ENCODE results near the gene NEUROG2. TPM values are rescaled to one million over a fixed set of nuclear protein-coding genes. Genes with fewer than 3 reads are reported as not detected.
A peak's percentile ranks its signal among the peaks of the same experiment; 100 is the strongest.

NEUROG2 gene
- total RNA-seq, 1 experiment from 2014 or later, result not detected

DNA sequence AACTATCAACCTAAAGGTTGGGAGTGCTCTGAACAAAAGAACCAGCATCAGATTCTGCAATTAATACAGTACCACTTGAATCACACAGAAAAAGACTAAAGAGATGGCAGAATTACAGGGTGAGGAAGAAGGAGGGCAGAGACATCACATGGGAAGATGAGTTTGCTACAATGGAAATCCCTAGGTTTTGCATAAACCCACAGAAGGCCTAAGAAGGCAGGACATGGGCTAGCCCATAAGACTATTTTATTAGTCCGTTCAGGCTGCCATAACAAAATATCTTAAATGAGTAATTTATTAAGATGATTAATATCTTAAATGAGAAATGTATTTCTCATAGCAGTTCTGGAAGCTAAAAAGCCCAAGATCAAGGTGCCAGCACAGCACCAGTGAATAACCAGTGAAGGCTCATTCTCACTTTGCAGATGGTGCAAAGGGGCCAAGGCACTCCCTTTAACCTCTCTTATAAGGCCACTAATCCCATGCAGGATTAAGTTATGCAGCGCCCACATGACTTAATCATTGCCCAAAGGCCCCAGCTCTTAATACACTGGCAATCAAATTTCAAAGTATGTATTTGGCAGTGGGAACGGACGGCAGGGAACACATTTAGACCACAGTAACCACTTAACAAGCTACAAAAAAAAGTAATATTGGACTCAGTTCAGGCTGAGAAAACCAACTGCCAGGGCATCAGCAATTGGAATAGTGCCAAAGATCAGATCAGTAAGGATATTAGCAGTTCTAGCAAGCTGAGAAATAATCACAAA is 47.6 kb upstream of the NEUROG2 start:
- no peak overlapping the region for H3K4me2 ChIP-seq (ENCODE audit: low read length)
- no peaks in the 10 kb centered on the region for H3K79me2 ChIP-seq (ENCODE audit: low read length)
- no peak overlapping the region for H3K27ac ChIP-seq (ENCODE audit: low read length)
- H3K27me3 ChIP-seq (ENCODE audit: low read length), result no peaks in the 10 kb centered on the region
- no peaks in the 10 kb centered on the region for H4K20me1 ChIP-seq (ENCODE audit: low read length)
- no peak overlapping the region for H2AFZ ChIP-seq (ENCODE audit: low read length)
- no peaks in the 10 kb centered on the region for H3F3A ChIP-seq (ENCODE audit: low read length, unreplicated experiment)
- ChIA-PET CTCF (no interaction called here), POLR2A (ENCODE audit: unreplicated experiment) (interaction anchor here (0.6 kb wide), 1 partner anchor 48 kb away, joined by 5 read pairs; the partner anchor contains the start of gene NEUROG2)
- H3K4me3 ChIP-seq (ENCODE audit: low read length), result no peak overlapping the region
- ATAC-seq, result no peak
- no peak overlapping the region for H3K9ac ChIP-seq (ENCODE audit: low read length)
- H3K4me1 ChIP-seq (ENCODE audit: insufficient read depth, low read length), result peaks cover 6% of the 10 kb centered on the region; the same call in 1 of the 2 replicates
- no TSS peak for BruUV-seq (replicated peaks)
- H3K9me3 ChIP-seq (ENCODE audit: low read length), result no peaks in the 10 kb centered on the region
- no peak for DNase-seq
- intact Hi-C loops (cut with micrococcal nuclease), result no loop called here
- no peaks in the 10 kb centered on the region for H3K36me3 ChIP-seq (ENCODE audit: low read depth, low read length)
- no peaks in the 10 kb centered on the region for H3K9me2 ChIP-seq (replicated peaks; ENCODE audit: low read length)
- no peak for TF ChIP-seq EZH2 (IDR thresholded peaks at IDR 0.05; ENCODE audit: low read length, unreplicated experiment)
- TF ChIP-seq, protein P1, sequence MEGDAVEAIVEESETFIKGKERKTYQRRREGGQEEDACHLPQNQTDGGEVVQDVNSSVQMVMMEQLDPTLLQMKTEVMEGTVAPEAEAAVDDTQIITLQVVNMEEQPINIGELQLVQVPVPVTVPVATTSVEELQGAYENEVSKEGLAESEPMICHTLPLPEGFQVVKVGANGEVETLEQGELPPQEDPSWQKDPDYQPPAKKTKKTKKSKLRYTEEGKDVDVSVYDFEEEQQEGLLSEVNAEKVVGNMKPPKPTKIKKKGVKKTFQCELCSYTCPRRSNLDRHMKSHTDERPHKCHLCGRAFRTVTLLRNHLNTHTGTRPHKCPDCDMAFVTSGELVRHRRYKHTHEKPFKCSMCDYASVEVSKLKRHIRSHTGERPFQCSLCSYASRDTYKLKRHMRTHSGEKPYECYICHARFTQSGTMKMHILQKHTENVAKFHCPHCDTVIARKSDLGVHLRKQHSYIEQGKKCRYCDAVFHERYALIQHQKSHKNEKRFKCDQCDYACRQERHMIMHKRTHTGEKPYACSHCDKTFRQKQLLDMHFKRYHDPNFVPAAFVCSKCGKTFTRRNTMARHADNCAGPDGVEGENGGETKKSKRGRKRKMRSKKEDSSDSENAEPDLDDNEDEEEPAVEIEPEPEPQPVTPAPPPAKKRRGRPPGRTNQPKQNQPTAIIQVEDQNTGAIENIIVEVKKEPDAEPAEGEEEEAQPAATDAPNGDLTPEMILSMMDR (conservative IDR thresholded peaks at IDR 0.05; ENCODE audit: low read depth, low read length), result no peak
- no peak for TF ChIP-seq EZH2phosphoT487 (IDR thresholded peaks at IDR 0.05; ENCODE audit: borderline replicate concordance, low read length)

DNA sequence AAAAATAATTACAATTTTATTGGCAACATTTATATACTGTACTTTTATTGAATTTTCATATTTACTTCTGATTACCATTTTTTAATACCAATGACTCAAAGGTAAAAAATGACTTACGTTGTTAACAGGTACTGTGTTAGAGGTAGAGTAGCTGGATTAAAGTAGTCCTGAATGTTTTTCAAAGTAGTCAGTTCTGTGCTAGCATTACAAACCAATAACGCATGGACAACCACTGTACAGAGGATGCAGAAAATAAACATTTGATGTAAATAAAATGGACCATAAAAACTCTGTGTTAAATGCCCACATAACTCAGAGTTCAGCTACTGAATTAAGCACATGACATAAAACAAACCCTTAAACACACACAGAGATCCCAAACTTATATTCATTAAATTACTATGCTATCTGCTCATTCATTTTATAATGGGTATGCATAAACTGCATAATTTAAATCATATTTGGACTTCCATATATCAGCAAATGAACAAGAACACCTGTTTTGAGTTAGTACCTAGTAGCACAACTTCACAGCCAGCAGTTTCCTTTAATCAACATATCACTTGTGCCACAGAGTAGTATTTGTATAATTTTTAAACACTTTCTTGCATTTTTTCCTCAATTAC is 46.4 kb upstream of the NEUROG2 start:
- Histone ChIP-seq H3K4me3 (ENCODE audit: low read length) (no peak overlapping the region), H3F3A (ENCODE audit: low read length, unreplicated experiment) (no peaks in the 10 kb centered on the region), H3K27me3 (ENCODE audit: low read length) (no peaks in the 10 kb centered on the region), H3K4me2 (ENCODE audit: low read length) (no peak overlapping the region), H3K9ac (ENCODE audit: low read length) (no peak overlapping the region), H3K27ac (ENCODE audit: low read length) (no peak overlapping the region), H3K79me2 (ENCODE audit: low read length) (no peaks in the 10 kb centered on the region), H4K20me1 (ENCODE audit: low read length) (no peaks in the 10 kb centered on the region), H2AFZ (ENCODE audit: low read length) (no peak overlapping the region), H3K9me2 (replicated peaks; ENCODE audit: low read length) (no peaks in the 10 kb centered on the region), H3K9me3 (ENCODE audit: low read length) (no peaks in the 10 kb centered on the region), H3K4me1 (ENCODE audit: insufficient read depth, low read length) (peaks cover 6% of the 10 kb centered on the region; the same call in 1 of the 2 replicates), H3K36me3 (ENCODE audit: low read depth, low read length) (no peaks in the 10 kb centered on the region)
- POLR2A ChIA-PET (ENCODE audit: unreplicated experiment), result no interaction called here
- peak; percentile 53 for DNase-seq
- ATAC-seq, result peak; percentile 98
- BruUV-seq (replicated peaks), result no TSS peak
- TF ChIP-seq, protein P1 (conservative IDR thresholded peaks at IDR 0.05; ENCODE audit: low read depth, low read length), result no peak
- TF ChIP-seq EZH2 (IDR thresholded peaks at IDR 0.05; ENCODE audit: low read length, unreplicated experiment) (no peak), EZH2phosphoT487 (IDR thresholded peaks at IDR 0.05; ENCODE audit: borderline replicate concordance, low read length) (no peak)
- intact Hi-C loops (cut with micrococcal nuclease), result no loop called here
- CTCF ChIA-PET, result no interaction called here

DNA sequence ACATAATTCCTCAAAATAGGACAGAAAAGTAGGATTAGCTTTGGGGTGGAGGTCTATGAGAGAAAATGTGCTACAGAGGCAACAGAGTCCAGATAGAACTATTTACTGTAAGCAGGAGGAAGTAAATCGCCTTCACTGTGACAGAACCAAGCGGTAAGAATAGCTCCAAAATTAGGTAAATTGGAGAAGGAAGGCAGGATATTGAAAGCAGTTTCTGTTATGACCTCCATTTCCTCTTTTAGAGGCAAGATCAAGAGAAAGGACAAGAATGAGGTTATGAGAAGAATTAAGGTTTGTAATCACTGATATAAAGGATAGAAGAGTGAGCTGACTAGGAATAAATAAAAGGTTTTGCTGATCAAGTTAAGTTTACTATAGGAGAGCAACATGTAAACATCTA is 44.1 kb upstream of the NEUROG2 start:
- H3K36me3 ChIP-seq (ENCODE audit: low read depth, low read length), result no peaks in the 10 kb centered on the region
- ChIA-PET POLR2A (ENCODE audit: unreplicated experiment) (no interaction called here), CTCF (no interaction called here)
- H4K20me1 ChIP-seq (ENCODE audit: low read length), result no peaks in the 10 kb centered on the region
- no peak overlapping the region for H3K27ac ChIP-seq (ENCODE audit: low read length)
- H3K27me3 ChIP-seq (ENCODE audit: low read length), result no peaks in the 10 kb centered on the region
- H3K9me3 ChIP-seq (ENCODE audit: low read length), result no peaks in the 10 kb centered on the region
- no peak overlapping the region for H3K9ac ChIP-seq (ENCODE audit: low read length)
- no peak overlapping the region for H2AFZ ChIP-seq (ENCODE audit: low read length)
- no peaks in the 10 kb centered on the region for H3K9me2 ChIP-seq (replicated peaks; ENCODE audit: low read length)
- ATAC-seq, result no peak
- no peak overlapping the region for H3K4me3 ChIP-seq (ENCODE audit: low read length)
- no peak overlapping the region for H3K4me2 ChIP-seq (ENCODE audit: low read length)
- H3K79me2 ChIP-seq (ENCODE audit: low read length), result no peaks in the 10 kb centered on the region
- H3F3A ChIP-seq (ENCODE audit: low read length, unreplicated experiment), result no peaks in the 10 kb centered on the region
- TF ChIP-seq EZH2phosphoT487 (IDR thresholded peaks at IDR 0.05; ENCODE audit: borderline replicate concordance, low read length) (no peak), EZH2 (IDR thresholded peaks at IDR 0.05; ENCODE audit: low read length, unreplicated experiment) (no peak)
- TF ChIP-seq, protein P1 (conservative IDR thresholded peaks at IDR 0.05; ENCODE audit: low read depth, low read length), result no peak
- BruUV-seq (replicated peaks), result no TSS peak
- peaks cover 6% of the 10 kb centered on the region; the same call in 1 of the 2 replicates for H3K4me1 ChIP-seq (ENCODE audit: insufficient read depth, low read length)
- DNase-seq, result no peak
- intact Hi-C loops (cut with micrococcal nuclease), result no loop called here
